HEK293 (cell line): ENCODE results near the gene C6orf120.

Experiments
- CTCF ChIA-PET: fragments of 350-600 bp; formaldehyde crosslinking; extraction: SDS; loops from one replicate; lab custom pipeline; 2021; ENCODE audit warnings: antibody characterized with exemption; lab: Yijun Ruan, JAX
- POLR2A ChIA-PET: fragments of 300-600 bp; formaldehyde crosslinking; extraction: SDS; loops from one replicate; lab custom pipeline; 2020; ENCODE audit warnings: antibody characterized with exemption, inconsistent platforms; lab: Yijun Ruan, JAX
- H3K27ac ChIP-seq: fragments of 200-500 bp; sonication (Bioruptor generic); 2 replicates; pipeline ENCODE4 v1.5.1; 2014; ENCODE audit warnings: low read depth, low read length, control low read depth, inconsistent platforms; ENCODE audit errors: extremely low read depth
- H3K36me3 ChIP-seq, 2 experiments: fragments of 200-500 bp in 1 of 2; sonication (Bioruptor generic) in 1 of 2; 1 replicate in 1 of 2; 2 replicates in 1 of 2; pipeline ENCODE4 v1.5.1; 2014 to 2017; ENCODE audit warnings: inconsistent platforms in 2 of 2, low read length in 2 of 2; ENCODE audit not compliant: control insufficient read depth in 2 of 2, insufficient read depth in 1 of 2
- H3K4me1 ChIP-seq: fragments of 200-500 bp; sonication (Bioruptor generic); 2 replicates; pipeline ENCODE4 v1.5.1; 2014; ENCODE audit warnings: mild to moderate bottlenecking, low read length, inconsistent platforms; ENCODE audit not compliant: control insufficient read depth, insufficient read depth
- H3K4me3 ChIP-seq: 2 replicates; pipeline ENCODE4 v1.5.1; 2011; ENCODE audit warnings: low read depth, mild to moderate bottlenecking, control low read depth, low read length, moderate library complexity
- H3K9me3 ChIP-seq: fragments of 200-500 bp; sonication (Bioruptor generic); 2 replicates; pipeline ENCODE4 v1.5.1; 2014; ENCODE audit warnings: low read depth, low read length, inconsistent platforms; ENCODE audit not compliant: control insufficient read depth, insufficient read depth
- MZF1 ChIP-seq: fragments of 450-650 bp; formaldehyde crosslinking; IDR thresholded peaks from 2 replicates; pipeline ENCODE4 v1.5.1; 2017; ENCODE audit warnings: missing biosample characterization, missing genetic modification characterization, borderline replicate concordance
- PBX3 ChIP-seq: sonication (generic); formaldehyde crosslinking; IDR thresholded peaks from 2 replicates; pipeline ENCODE4 v1.8.1; 2022; ENCODE audit warnings: mild to moderate bottlenecking, moderate library complexity, missing genetic modification reagents
- YY1 ChIP-seq: fragments of 450-650 bp; formaldehyde crosslinking; IDR thresholded peaks from 2 replicates; pipeline ENCODE4 v1.5.1; 2018; ENCODE audit warnings: missing biosample characterization, missing genetic modification characterization
- ZBTB11 ChIP-seq: fragments of 450-650 bp; formaldehyde crosslinking; conservative IDR thresholded peaks from 2 replicates; pipeline ENCODE4 v1.5.1; 2016; ENCODE audit warnings: low read depth, missing biosample characterization, missing genetic modification characterization
- ZBTB17 ChIP-seq: fragments of 450-650 bp; formaldehyde crosslinking; IDR thresholded peaks from 2 replicates; pipeline ENCODE4 v1.5.1; 2016; ENCODE audit warnings: missing biosample characterization, missing genetic modification characterization
- ZBTB20 ChIP-seq: fragments of 450-650 bp; formaldehyde crosslinking; IDR thresholded peaks from 2 replicates; pipeline ENCODE4 v1.5.1; 2016; ENCODE audit warnings: missing biosample characterization, missing genetic modification characterization
- ZIC2 ChIP-seq: fragments of 450-650 bp; formaldehyde crosslinking; IDR thresholded peaks from 2 replicates; pipeline ENCODE4 v1.5.1; 2016; ENCODE audit warnings: missing biosample characterization, missing genetic modification characterization
- ZNF202 ChIP-seq: fragments of 450-650 bp; formaldehyde crosslinking; IDR thresholded peaks from 2 replicates; pipeline ENCODE4 v1.5.1; 2016; ENCODE audit warnings: missing biosample characterization, missing genetic modification characterization, borderline replicate concordance
- ZNF248 ChIP-seq: fragments of 450-650 bp; formaldehyde crosslinking; IDR thresholded peaks from 2 replicates; pipeline ENCODE4 v1.5.1; 2017; ENCODE audit warnings: missing biosample characterization, missing genetic modification characterization
- ZNF274 ChIP-seq, 2 experiments: fragments of 200-500 bp in 1 of 2; fragments of 450-650 bp in 1 of 2; sonication (Bioruptor generic) in 1 of 2; formaldehyde crosslinking in 1 of 2; IDR thresholded peaks; 2 replicates each; pipeline versions ENCODE4 v1.5.1 to v1.6.1; 2014 to 2016; ENCODE audit warnings: borderline replicate concordance in 1 of 2, inconsistent platforms in 1 of 2, low read length in 1 of 2, missing biosample characterization in 1 of 2, missing genetic modification characterization in 1 of 2
- ZNF292 ChIP-seq: fragments of 450-650 bp; formaldehyde crosslinking; IDR thresholded peaks from 2 replicates; pipeline ENCODE4 v1.5.1; 2016; ENCODE audit warnings: low read depth, missing biosample characterization, missing genetic modification characterization, borderline replicate concordance
- ZNF350 ChIP-seq: fragments of 450-650 bp; formaldehyde crosslinking; IDR thresholded peaks from 2 replicates; pipeline ENCODE4 v1.5.0; 2017; ENCODE audit warnings: missing biosample characterization, mild to moderate bottlenecking, missing genetic modification characterization
- ZNF366 ChIP-seq: fragments of 450-650 bp; formaldehyde crosslinking; conservative IDR thresholded peaks from 2 replicates; pipeline ENCODE4 v1.5.1; 2016; ENCODE audit warnings: missing biosample characterization, missing genetic modification characterization
- ZNF416 ChIP-seq: fragments of 450-650 bp; formaldehyde crosslinking; IDR thresholded peaks from 2 replicates; pipeline ENCODE4 v1.5.1; 2016; ENCODE audit warnings: missing biosample characterization, missing genetic modification characterization
- ZNF555 ChIP-seq: fragments of 450-650 bp; formaldehyde crosslinking; conservative IDR thresholded peaks from 2 replicates; pipeline ENCODE4 v1.5.1; 2017; ENCODE audit warnings: missing biosample characterization, mild to moderate bottlenecking, missing genetic modification characterization, inconsistent platforms
- ZNF785 ChIP-seq: fragments of 450-650 bp; formaldehyde crosslinking; IDR thresholded peaks from 2 replicates; pipeline ENCODE4 v1.5.1; 2016; ENCODE audit warnings: missing biosample characterization, missing genetic modification characterization
- ZSCAN30 ChIP-seq: fragments of 450-650 bp; IDR thresholded peaks from 2 replicates; pipeline ENCODE4 v1.5.1; 2018; ENCODE audit warnings: missing biosample characterization, mild to moderate bottlenecking, missing genetic modification characterization, moderate library complexity
- ZSCAN4 ChIP-seq: fragments of 450-650 bp; formaldehyde crosslinking; IDR thresholded peaks from 2 replicates; pipeline ENCODE4 v1.5.1; 2017; ENCODE audit warnings: missing biosample characterization, missing genetic modification characterization
- TF ChIP-seq, protein P1 (sequence below): IDR thresholded peaks from 2 replicates; pipeline ENCODE4 v1.6.1; 2011; ENCODE audit warnings: mild to moderate bottlenecking, low read depth, low read length, borderline replicate concordance

Gene C6orf120

DNA sequence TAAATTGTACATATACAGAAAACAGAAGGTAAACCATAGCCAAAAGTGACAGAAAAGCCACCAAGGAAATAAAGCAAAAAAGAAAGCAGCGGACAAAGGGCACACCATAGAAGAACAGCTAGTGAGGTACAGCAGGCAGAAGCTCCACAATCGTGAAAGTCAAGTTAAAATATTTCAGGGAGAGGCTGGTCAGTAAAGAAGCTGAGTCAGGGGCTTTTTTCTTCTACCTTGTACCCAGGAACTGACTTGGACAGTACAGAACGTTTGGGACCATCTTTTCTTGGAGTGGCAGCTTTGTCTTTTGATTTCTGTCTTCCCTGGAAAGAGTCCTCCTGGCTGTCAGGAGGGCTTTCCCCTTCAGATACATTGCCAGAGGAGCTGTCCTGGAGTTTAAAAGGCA is 8.1 kb downstream of the C6orf120 start:
- Histone ChIP-seq H3K27ac (no peak overlapping the region), H3K4me3 (no peak overlapping the region), H3K4me1 (no peaks in the 10 kb centered on the region), H3K9me3 (no peaks in the 10 kb centered on the region), H3K36me3 (peaks cover 49 to 87% of the 10 kb centered on the region in 2 experiments)
- CTCF ChIA-PET, result interaction anchor here (0.6 to 2.4 kb wide), 2 partner anchors 12 to 138 kb away, joined by 3 to 21 read pairs; no protein-coding TSS in a partner anchor
- POLR2A ChIA-PET, result interaction anchor here (0.9 to 1.2 kb wide), 2 partner anchors 8 to 16 kb away, joined by 5 to 8 read pairs; partner anchors contain the start of genes C6orf120 and WDR27
- TF ChIP-seq ZNF248 (tag by site-specific recombination), result no peak
- no peak for TF ChIP-seq ZNF416 (tag by site-specific recombination)
- TF ChIP-seq ZNF785, result no peak
- no peak for TF ChIP-seq ZBTB17
- TF ChIP-seq ZSCAN4 (tag by site-specific recombination), result no peak
- no peak for TF ChIP-seq ZIC2 (tag by site-specific recombination)
- no peak for TF ChIP-seq ZNF292

GRCh38 chr6:169714178-169714577 is 12.3 kb downstream of the C6orf120 start:
- 0 out of 2 replicates have a peak, but pooled peaks cover under 1% of the 10 kb centered on the region for H3K4me1 ChIP-seq
- TF ChIP-seq MZF1 (tag by site-specific recombination) (no peak), ZNF366 (tag by site-specific recombination) (no peak), ZNF202 (tag by site-specific recombination) (no peak), YY1 (tag by site-specific recombination) (no peak), ZNF555 (tag by site-specific recombination) (no peak), ZNF274 (IDR thresholded peaks at IDR 0.05; ENCODE audit: low read length) (no peak), ZNF274 (tag by site-specific recombination; IDR thresholded peaks at IDR 0.05; ENCODE audit: borderline replicate concordance) (no peak), PBX3 (CRISPR knock-in tag) (no peak), ZNF350 (tag by site-specific recombination) (no peak), ZSCAN30 (no peak), ZSCAN4 (tag by site-specific recombination) (no peak), ZBTB20 (tag by site-specific recombination) (no peak), ZBTB11 (tag by site-specific recombination) (no peak)
- TF ChIP-seq, protein P1, sequence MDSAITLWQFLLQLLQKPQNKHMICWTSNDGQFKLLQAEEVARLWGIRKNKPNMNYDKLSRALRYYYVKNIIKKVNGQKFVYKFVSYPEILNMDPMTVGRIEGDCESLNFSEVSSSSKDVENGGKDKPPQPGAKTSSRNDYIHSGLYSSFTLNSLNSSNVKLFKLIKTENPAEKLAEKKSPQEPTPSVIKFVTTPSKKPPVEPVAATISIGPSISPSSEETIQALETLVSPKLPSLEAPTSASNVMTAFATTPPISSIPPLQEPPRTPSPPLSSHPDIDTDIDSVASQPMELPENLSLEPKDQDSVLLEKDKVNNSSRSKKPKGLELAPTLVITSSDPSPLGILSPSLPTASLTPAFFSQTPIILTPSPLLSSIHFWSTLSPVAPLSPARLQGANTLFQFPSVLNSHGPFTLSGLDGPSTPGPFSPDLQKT, result no peak
- ChIA-PET POLR2A (no interaction called here), CTCF (interaction anchor here (1.1 kb wide), 1 partner anchor 87 kb away, joined by 3 read pairs; no protein-coding TSS in a partner anchor)
- peaks cover 73 to 86% of the 10 kb centered on the region in 2 experiments for H3K36me3 ChIP-seq
- no peak overlapping the region for H3K4me3 ChIP-seq
- H3K27ac ChIP-seq, result no peak overlapping the region
- H3K9me3 ChIP-seq, result no peaks in the 10 kb centered on the region
